Daoy (cell line): ENCODE measurements around the gene C1QTNF9B. TPM values are rescaled to one million over a fixed set of nuclear protein-coding genes. Genes with fewer than 3 reads are reported as not detected.
"Not testable (repeated sequence)": the region's sequence is repeated elsewhere in the genome, so short reads cannot be mapped to it uniquely, and the experiment has no call there.

Source experiments
- DNase-seq: peaks from one replicate; pipeline ENCODE4 v3.0.0-alpha.2; 2015; ENCODE audit warnings: low read depth
- total RNA-seq: library from RNA; depleted of rRNA; stranded (reverse); fragments of >200 nt; shearing (Covaris generic); gene quantifications from 2 replicates; pipeline ENCODE4 v1.2.3, GENCODE V29; 2014; rRNA removed

The C1QTNF9B gene
- not detected in 2 replicates for total RNA-seq

DNA sequence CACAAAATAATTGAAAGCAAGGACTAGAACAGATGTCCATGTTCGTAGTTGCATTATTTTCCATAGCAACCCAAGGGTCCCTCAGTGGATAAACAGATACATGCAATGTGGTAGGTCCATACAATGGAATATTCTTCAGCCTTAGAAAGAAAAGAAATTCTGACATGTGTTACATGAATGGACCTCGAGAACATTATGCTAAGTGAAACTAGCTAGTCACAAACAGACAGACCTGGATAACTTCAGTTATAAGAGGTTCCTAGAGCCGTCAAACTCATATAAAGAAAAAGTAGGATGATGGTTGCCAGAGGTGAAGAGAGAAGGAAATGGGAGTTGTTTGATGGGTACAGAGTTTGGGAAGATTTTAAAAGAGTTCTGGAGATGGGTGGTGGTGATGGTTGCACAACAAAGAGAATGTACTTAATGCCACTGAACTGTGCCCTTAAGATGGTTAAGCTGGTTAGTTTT is at the start of gene C1QTNF9B:
Gene C1QTNF9B, minus strand, starts transcription at position 51 of the 468 bp plus-strand sequence.
- not testable (repeated sequence) for DNase-seq

DNA sequence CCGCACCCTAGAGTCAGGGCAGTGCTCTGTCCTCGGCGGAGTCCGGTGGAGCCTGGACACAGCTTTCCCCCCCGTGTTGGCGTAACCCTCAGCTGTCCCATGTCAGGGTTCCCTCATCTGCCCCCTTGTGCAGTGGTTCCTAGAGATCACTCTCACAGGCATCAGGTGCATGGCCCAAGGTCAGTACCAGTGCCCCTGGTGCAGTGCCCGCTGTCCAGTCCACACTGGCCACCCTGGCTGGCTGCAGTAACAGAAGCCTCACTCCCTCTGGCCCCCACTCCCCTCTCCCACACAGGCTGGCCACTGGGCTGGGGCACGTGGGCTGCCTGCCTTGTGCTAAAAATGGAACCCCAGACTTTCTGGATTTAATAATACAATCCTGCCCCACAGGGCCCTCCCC is 49.6 kb upstream of the C1QTNF9B start:
- no peak for DNase-seq

- DNase-seq, result no peak
Observed at GRCh38 chr13:23946067-23946466, 48.8 kb upstream of the C1QTNF9B start.

GRCh38 chr13:23945612-23946011 is 48.3 kb upstream of the C1QTNF9B start:
- no peak for DNase-seq

DNA sequence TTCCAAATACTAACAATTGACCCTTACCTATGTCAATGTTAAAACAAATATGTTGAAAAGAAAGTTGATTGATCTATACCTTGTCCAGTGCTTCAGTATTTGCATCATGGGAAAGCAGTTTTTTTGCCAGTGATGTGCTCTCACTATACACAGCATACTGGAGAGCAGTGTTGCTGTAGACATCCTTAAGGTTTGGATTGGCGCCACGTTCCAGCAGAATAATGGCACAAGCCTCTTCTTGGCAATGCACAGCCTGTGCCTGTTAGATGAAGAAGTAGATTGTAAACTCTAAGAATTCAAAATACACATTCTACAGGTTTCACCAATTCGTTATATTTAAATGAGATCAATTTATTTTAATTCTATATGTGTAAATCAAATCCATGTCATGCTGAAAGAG is 43.9 kb upstream of the C1QTNF9B start:
- no peak for DNase-seq

GRCh38 chr13:23939666-23940065 is 42.4 kb upstream of the C1QTNF9B start:
- not testable (repeated sequence) for DNase-seq

DNA sequence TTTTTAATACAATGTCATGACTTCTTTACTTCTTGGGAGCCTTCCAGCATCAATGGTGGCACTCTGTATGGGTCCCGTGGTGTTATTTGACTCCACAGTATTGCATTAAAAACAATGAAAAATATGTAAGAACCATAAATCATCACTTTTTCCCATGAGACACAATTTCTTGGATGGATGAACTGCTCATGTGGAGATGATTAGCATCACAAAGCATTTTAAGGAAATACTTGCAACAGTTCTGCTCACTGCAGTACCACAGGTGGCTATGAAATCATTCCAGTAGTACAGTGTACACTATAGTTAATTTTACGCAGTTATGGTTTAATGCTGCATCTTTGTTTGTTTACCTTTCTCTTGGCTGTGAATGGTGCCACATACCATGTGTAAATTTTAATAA is 37.2 kb upstream of the C1QTNF9B start:
- DNase-seq, result no peak

DNA sequence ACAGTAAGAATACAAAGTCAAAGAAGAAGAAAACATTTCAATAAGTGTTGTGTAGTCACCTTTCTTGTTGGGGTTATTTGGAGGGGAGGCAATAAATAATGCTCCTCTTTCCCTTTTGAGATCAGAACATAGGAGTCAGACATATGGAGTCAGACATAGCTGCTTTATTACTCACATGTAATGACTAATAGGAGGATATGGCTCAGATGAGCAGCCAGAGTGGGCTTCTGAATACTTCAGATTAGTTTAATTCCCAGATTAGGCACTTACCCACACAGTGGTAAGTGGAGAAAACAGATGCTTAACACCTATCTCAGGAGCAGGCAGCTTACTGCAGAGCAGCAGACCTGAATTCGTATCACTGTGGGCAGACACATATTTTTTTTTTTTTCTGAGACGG is 31.7 kb upstream of the C1QTNF9B start:
- DNase-seq, result peak; percentile 58

DNA sequence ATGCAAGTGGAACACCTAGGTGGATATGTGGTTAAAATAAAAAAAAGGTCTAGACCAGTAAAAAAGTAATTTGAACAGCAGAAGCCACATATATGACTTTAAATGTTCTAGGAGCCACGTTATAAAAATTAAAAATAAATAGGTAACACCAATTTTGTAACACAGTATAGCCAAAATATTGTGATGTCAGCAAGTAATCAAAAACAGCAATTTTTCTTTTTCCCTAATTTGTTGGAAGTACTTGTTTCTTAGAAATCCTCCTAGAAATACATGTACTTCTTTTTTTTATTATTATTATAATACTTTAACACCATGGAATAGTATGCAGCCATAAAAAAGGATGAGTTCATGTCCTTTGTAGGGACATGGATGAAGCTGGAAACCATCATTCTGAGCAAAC is 25.7 kb upstream of the C1QTNF9B start:
- DNase-seq, result no peak

GRCh38 chr13:23922005-23922932 is 25.0 kb upstream of the C1QTNF9B start:
- peak; percentile 27 for DNase-seq

DNA sequence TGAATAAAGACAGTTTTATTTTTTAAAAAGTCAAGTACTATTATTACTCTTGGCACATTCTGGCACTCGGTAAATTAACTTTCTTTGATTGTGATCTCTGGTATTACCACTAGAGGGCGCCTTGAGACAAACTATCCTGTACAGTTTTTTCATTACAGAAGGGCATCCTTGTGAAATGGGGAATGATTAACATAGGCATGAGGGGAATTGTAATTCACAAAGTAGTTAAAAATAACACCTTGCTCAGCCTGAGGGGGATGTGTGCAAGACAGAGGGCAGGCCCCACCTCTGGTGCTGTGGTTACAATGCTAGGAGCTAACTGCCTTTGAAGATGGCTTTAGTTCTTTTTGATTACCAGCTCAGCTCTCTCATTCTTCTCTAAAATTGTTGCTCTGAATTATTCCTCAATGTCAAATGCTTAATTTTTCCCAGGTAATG is 24.2 kb upstream of the C1QTNF9B start:
- DNase-seq, result peak; percentile 17

DNA sequence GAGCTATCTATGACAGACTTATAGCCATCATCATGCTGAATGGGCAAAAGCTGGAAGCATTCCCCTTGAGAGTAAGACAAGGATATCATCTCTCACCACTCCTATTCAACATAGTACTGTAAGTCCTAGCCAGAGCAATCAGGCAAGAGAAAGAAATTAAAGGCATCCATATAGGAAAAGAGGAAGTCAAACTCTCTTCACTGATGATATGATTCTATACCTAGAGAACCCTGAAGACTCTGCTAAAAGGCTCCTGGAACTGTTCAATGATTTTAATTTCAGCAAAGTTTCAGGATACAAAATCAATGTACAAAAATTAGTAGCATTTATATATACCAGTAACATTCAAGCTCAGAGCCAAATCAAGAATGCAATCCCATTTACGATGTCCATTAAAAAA is 21.7 kb upstream of the C1QTNF9B start:
- no peak for DNase-seq

DNA sequence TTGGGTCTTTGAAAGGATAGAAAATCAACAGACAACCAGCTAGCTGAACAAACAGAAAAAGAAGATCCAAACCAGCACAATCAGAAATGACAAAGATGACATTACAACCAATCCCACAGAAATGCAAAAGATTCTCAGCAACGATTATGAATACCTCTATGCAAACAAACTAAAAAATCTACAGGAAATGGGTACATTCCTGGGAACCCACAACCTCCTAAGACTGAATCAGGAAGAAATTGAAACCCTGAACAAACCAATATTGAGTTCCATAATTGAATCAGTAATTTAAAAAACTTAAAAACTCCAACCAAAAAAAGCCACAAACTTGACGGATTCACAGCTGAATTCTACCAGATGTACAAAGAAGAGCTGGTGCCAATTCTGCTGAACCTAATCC is 20.9 kb upstream of the C1QTNF9B start:
- DNase-seq, result no peak

- DNase-seq, result no peak
Observed at GRCh38 chr13:23915308-23915707, 18.0 kb upstream of the C1QTNF9B start.

GRCh38 chr13:23912469-23912868 is 15.2 kb upstream of the C1QTNF9B start:
- no peak for DNase-seq

GRCh38 chr13:23909606-23910005 is 12.3 kb upstream of the C1QTNF9B start:
- no peak for DNase-seq

- no peak for DNase-seq
Observed at GRCh38 chr13:23905766-23906165, 8.5 kb upstream of the C1QTNF9B start.

GRCh38 chr13:23903906-23904280 is 6.6 kb upstream of the C1QTNF9B start:
- no peak for DNase-seq

- DNase-seq, result no peak
Observed at GRCh38 chr13:23902975-23903905, 5.9 kb upstream of the C1QTNF9B start.

GRCh38 chr13:23901365-23901764 is 4.1 kb upstream of the C1QTNF9B start:
- DNase-seq, result no peak

DNA sequence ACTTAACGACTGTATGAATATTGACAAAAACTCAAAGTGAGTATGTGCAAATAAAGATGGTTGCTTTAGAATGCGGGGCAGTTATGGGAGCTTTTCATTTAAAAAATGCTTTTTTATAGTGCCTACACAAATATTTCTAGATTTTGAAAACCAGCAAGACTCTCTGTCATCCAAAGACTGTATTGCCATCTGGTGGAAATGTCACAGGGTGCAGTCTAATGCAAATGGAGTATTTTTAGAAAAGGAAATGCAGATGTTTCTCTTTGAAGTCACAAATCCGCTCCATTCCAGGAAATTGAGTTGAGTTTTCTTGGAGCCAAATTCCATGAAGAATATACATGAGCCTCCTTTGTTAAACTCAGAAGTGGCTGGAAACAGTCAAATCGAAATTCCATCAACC is 2.3 kb upstream of the C1QTNF9B start:
- DNase-seq, result peak; percentile 23

DNA sequence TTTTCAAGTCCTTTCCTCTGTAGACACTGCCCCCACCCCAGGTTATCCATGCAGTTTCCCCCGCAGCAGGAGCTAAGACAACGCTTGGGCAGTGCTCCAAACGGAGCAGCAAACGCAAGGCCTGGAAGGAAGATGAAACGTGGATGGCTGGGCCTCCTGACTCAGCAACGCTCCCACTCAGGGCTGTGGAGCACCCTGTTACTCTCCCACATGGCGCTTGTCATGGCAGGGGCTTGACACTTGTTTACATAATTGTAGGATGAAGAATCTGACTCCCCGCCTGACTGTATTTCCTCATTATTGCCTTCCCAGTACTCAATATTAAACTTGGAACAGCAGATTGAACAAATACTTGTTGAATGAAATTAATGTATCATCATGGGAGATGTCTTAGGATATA is 799 bp upstream of the C1QTNF9B start:
- no peak for DNase-seq
